Gastrocnemius medialis (tissue), 4 donors: Measurements from ENCODE around the gene AMPD1. TPM values are rescaled to one million over a fixed set of nuclear protein-coding genes. Genes with fewer than 3 reads are reported as not detected.

Source experiments
- ATAC-seq, 2 donors: fragments of 150-250 bp; one replicate each; pipeline ENCODE4 v1.9.1; 2016
- DNase-seq, 2 donors: peaks; one replicate each; pipeline ENCODE4 v3.0.0-alpha.2; 2019
- H3K27ac ChIP-seq, 4 donors: fragments of 200-600 bp; sonication (generic); 1 replicate in 1 of 4; 2 replicates in 3 of 4; pipeline ENCODE4 v1.5.1; 2016 to 2018; ENCODE audit warnings: mild to moderate bottlenecking in 2 of 4, moderate library complexity in 1 of 4
- H3K27me3 ChIP-seq, 3 donors: fragments of 200-600 bp; sonication (generic) in 2 of 3; 1 replicate in 1 of 3; 2 replicates in 2 of 3; pipeline versions ENCODE4 v1.5.1 to v1.6.0; 2016 to 2019; ENCODE audit warnings: mild to moderate bottlenecking in 1 of 3, moderate library complexity in 1 of 3
- H3K36me3 ChIP-seq, 2 donors: fragments of 200-600 bp; sonication (generic) in 1 of 2; one replicate each; pipeline ENCODE4 v1.5.1; 2017 to 2018
- H3K4me1 ChIP-seq, 2 donors: fragments of 200-600 bp; sonication (generic) in 1 of 2; one replicate each; pipeline ENCODE4 v1.5.1; 2016 to 2017; ENCODE audit warnings: mild to moderate bottlenecking in 2 of 2
- H3K4me3 ChIP-seq, 4 donors: fragments of 200-600 bp; sonication (generic) in 3 of 4; 1 replicate in 1 of 4; 2 replicates in 3 of 4; pipeline ENCODE4 v1.5.1; 2016 to 2019; ENCODE audit warnings: mild to moderate bottlenecking in 2 of 4
- H3K9me3 ChIP-seq, 3 donors: fragments of 200-600 bp; sonication (generic) in 2 of 3; 1 replicate in 1 of 3; 2 replicates in 2 of 3; pipeline ENCODE4 v1.5.1; 2016 to 2019
- CTCF ChIP-seq, 5 experiments: fragments of 450-650 bp in 3 of 5; fragments of 200-600 bp in 2 of 5; sonication (generic) in 2 of 5; IDR thresholded peaks in 4 of 5; conservative IDR thresholded peaks in 1 of 5; 1 replicate in 4 of 5; 2 replicates in 1 of 5; pipeline ENCODE4 v1.5.1; 2016 to 2019; ENCODE audit warnings: antibody characterized with exemption in 5 of 5, mild to moderate bottlenecking in 3 of 5, moderate library complexity in 3 of 5
- POLR2A ChIP-seq, 2 donors: fragments of 450-650 bp; IDR thresholded peaks; one replicate each; pipeline ENCODE4 v1.6.1; 2017; ENCODE audit warnings: antibody characterized with exemption in 2 of 2, mild to moderate bottlenecking in 2 of 2, moderate library complexity in 2 of 2
- in situ Hi-C, 4 donors: fragments of 200-750 bp; cut with MboI; loops; one replicate each; pipeline versions ENCODE4 v1.15.0 to v1.8.0; 2017; ENCODE audit warnings: low sequenced_read_pairs in 4 of 4
- intact Hi-C: fragments of 100-400 bp; cut with DNase I; formaldehyde crosslinking; loops from one replicate; pipeline ENCODE4 v1.15.1; 2023; ENCODE audit warnings: low total_unique reads
- total RNA-seq, 4 donors: library from RNA; depleted of rRNA; stranded (reverse); fragments of >200 nt; gene quantifications; one replicate each; pipeline versions ENCODE4 v1.1.0 to v1.2.3, GENCODE V29; 2016

The AMPD1 gene
- total RNA-seq, 4 donors from 2014 or later, result 43.5 to 93.4 (median 68.1) TPM

- no peak for DNase-seq
- ATAC-seq, result no peak
- no peaks in the 10 kb centered on the region for H3K27me3 ChIP-seq
- no peaks in the 10 kb centered on the region for H3K9me3 ChIP-seq
- intact Hi-C loops, result no loop called here
- peaks cover 0 to 64% of the 10 kb centered on the region in 2 donors for H3K36me3 ChIP-seq
- H3K27ac ChIP-seq, result peak overlapping the region in 2 of 4 donors; percentile 9 to 29
- in situ Hi-C loops, result no loop called here
- TF ChIP-seq CTCF (IDR thresholded peaks at IDR 0.05 in 4 of 5, conservative IDR thresholded peaks at IDR 0.05 in 1 of 5), result no peak
- no peak for TF ChIP-seq POLR2A (IDR thresholded peaks at IDR 0.05)
- H3K4me3 ChIP-seq, result no peak overlapping the region
- peaks cover 13 to 30% of the 10 kb centered on the region in 2 donors for H3K4me1 ChIP-seq
These were observed 12.3 kb upstream of the AMPD1 start for GRCh38 chr1:114707604-114708003.

- DNase-seq, result peak in 1 of 2 donors; percentile 63
- peaks cover 0 to 26% of the 10 kb centered on the region in 2 donors for H3K36me3 ChIP-seq
- H3K27ac ChIP-seq, result peak overlapping the region; percentile 81 to 90 (median 85)
- ATAC-seq, result peak; percentile 87 to 96
- H3K4me3 ChIP-seq, result no peak overlapping the region
- no peaks in the 10 kb centered on the region for H3K9me3 ChIP-seq
- no peaks in the 10 kb centered on the region for H3K27me3 ChIP-seq
- intact Hi-C loops, result loop anchor here (1.0 kb wide), 1 partner anchor 54 kb away; the partner anchor contains the start of gene CSDE1
- in situ Hi-C loops, result no loop called here
- TF ChIP-seq CTCF (IDR thresholded peaks at IDR 0.05 in 4 of 5, conservative IDR thresholded peaks at IDR 0.05 in 1 of 5) (no peak), POLR2A (IDR thresholded peaks at IDR 0.05) (no peak)
- H3K4me1 ChIP-seq, result peaks cover 42 to 55% of the 10 kb centered on the region in 2 donors
These were observed 7.9 kb upstream of the AMPD1 start for GRCh38 chr1:114703242-114703641.

GRCh38 chr1:114702737-114703136 is 7.4 kb upstream of the AMPD1 start:
- DNase-seq (peak in 1 of 2 donors; percentile 31), ATAC-seq (peak; percentile 80 to 82)
- H3K27ac ChIP-seq, result peak overlapping the region; percentile 81 to 90 (median 85)
- H3K4me3 ChIP-seq, result no peak overlapping the region
- H3K9me3 ChIP-seq, result no peaks in the 10 kb centered on the region
- in situ Hi-C loops (no loop called here), intact Hi-C loops (loop anchor here (1.0 kb wide), 1 partner anchor 55 kb away; the partner anchor contains the start of gene CSDE1)
- H3K4me1 ChIP-seq, result peaks cover 42 to 55% of the 10 kb centered on the region in 2 donors
- H3K36me3 ChIP-seq, result peaks cover 0 to 21% of the 10 kb centered on the region in 2 donors
- TF ChIP-seq POLR2A (IDR thresholded peaks at IDR 0.05) (peak; percentile 23 to 62), CTCF (IDR thresholded peaks at IDR 0.05 in 4 of 5, conservative IDR thresholded peaks at IDR 0.05 in 1 of 5) (no peak)
- H3K27me3 ChIP-seq, result no peaks in the 10 kb centered on the region

GRCh38 chr1:114701931-114702330 is 6.6 kb upstream of the AMPD1 start:
- intact Hi-C loops, result no loop called here
- in situ Hi-C loops, result no loop called here
- H3K9me3 ChIP-seq, result no peaks in the 10 kb centered on the region
- peak overlapping the region; percentile 81 to 90 (median 85) for H3K27ac ChIP-seq
- TF ChIP-seq POLR2A (IDR thresholded peaks at IDR 0.05) (no peak), CTCF (IDR thresholded peaks at IDR 0.05 in 4 of 5, conservative IDR thresholded peaks at IDR 0.05 in 1 of 5) (no peak)
- H3K4me1 ChIP-seq, result peaks cover 42 to 55% of the 10 kb centered on the region in 2 donors
- DNase-seq (no peak), ATAC-seq (peak in 1 of 2 donors; percentile 26)
- H3K27me3 ChIP-seq, result no peaks in the 10 kb centered on the region
- no peak overlapping the region for H3K4me3 ChIP-seq
- peaks cover 0 to 13% of the 10 kb centered on the region in 2 donors for H3K36me3 ChIP-seq
